C4-2B (cell line): ENCODE measurements around the gene RPS6KL1.

Source experiments
- H3K27ac ChIP-seq: fragments of 450-650 bp; 2 replicates; pipeline ENCODE4 v1.5.1; 2017
- ZFX ChIP-seq: fragments of 450-650 bp; IDR thresholded peaks from 2 replicates; pipeline ENCODE4 v1.6.1; 2017
- TF ChIP-seq, protein P1 (sequence below): fragments of 450-650 bp; conservative IDR thresholded peaks from 2 replicates; pipeline ENCODE4 v1.5.1; 2017; ENCODE audit warnings: mild to moderate bottlenecking

The RPS6KL1 gene

DNA sequence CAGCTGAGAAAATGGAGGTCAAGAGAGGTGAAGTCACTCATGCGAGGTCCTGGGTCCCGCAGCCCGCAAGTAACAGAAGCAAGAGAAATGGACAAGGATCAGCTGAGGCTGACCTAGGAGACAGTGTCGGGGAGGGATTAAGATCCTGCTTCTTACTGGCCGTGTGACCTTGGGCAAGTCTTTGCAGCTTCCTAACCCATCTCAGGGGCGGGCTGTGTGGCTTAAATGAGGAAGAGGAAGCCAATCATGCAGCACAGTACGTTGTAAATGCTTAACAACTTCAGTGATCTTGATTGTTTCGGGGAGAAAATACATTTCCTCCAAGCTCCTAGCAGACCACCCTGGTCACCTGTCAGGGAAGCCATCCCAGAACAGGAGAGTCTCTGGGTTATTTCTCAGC is 39.4 kb upstream of the RPS6KL1 start:
- TF ChIP-seq, protein P1, sequence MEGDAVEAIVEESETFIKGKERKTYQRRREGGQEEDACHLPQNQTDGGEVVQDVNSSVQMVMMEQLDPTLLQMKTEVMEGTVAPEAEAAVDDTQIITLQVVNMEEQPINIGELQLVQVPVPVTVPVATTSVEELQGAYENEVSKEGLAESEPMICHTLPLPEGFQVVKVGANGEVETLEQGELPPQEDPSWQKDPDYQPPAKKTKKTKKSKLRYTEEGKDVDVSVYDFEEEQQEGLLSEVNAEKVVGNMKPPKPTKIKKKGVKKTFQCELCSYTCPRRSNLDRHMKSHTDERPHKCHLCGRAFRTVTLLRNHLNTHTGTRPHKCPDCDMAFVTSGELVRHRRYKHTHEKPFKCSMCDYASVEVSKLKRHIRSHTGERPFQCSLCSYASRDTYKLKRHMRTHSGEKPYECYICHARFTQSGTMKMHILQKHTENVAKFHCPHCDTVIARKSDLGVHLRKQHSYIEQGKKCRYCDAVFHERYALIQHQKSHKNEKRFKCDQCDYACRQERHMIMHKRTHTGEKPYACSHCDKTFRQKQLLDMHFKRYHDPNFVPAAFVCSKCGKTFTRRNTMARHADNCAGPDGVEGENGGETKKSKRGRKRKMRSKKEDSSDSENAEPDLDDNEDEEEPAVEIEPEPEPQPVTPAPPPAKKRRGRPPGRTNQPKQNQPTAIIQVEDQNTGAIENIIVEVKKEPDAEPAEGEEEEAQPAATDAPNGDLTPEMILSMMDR, result no peak
- TF ChIP-seq ZFX, result no peak

DNA sequence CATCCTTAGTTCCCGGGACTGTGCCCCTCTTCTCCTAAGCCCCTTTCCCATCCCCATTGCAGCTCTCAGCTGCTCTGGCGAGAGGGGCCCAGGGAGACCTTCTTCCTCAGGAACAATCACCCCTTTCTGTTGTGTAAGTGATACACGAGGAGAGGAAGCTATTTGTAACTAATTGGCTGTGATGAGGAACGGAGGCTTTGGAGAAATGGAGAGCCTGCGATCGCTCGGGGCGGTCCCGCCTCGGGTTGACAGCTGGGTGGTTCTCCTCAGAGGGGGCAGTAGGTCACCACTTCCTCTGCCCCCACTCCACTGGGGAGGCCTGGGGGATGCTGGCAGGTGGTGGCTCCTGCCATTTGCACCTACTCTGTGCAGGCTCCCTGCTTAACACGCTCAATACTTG is 39.0 kb upstream of the RPS6KL1 start:
- no peak overlapping the region for H3K27ac ChIP-seq
- TF ChIP-seq, protein P1, result no peak
- TF ChIP-seq ZFX, result no peak

More for the DNA sequence above, 39.4 kb upstream of the RPS6KL1 start:
- no peak overlapping the region for H3K27ac ChIP-seq

DNA sequence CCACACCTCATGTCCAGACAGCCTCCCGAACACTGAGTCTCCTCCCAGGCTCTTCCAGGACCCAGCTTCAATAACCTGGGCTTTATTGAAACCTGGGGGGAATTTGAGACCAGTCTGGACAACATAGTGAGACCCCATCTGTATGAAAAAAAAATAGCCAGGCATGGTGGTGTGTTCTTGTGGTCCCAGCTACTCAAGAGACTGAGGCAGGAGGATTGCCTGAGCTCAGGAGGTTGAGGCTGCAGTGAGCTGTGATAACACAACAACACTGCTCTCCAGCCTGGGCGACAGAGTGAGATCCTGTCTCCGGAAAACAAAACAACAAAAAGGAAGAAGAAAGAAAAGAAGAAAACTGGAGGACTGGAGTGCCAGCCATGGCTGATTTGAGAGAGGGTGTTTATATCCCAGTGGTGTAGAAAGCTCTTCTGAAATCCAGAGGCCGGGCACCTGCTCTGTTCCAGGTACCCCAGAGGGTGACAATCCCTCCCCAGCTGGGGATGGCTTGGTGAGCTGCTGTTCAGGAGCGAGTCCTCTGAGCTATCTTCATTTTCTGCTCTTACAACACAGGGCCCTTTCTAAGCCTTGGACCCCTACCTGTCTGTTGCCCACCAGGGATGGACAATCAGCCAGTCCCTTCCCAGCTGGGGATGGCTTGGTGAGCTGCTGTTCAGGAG is 38.3 kb upstream of the RPS6KL1 start:
- no peak overlapping the region for H3K27ac ChIP-seq
- TF ChIP-seq, protein P1, result no peak
- TF ChIP-seq ZFX, result no peak

DNA sequence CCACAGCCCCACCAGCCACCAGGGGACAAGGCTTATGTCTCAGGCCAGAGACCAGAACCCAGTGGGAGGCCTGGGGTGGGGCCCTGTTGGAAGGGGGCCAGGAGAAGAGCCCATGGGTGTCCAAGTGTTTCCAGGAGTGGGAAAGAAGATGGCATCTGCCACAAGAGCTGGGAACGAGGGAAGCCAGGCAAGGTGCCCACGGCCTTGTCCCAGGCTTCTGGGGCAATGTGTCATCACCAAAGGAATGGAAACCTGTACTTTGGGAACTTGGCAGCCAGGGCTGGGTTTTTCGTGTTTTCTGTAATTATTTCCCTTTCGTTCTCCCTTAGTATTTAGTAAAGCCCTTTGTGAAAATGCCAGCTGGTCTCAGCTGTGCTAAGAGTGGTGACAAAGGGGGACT is 37.7 kb upstream of the RPS6KL1 start:
- H3K27ac ChIP-seq, result no peak overlapping the region

DNA sequence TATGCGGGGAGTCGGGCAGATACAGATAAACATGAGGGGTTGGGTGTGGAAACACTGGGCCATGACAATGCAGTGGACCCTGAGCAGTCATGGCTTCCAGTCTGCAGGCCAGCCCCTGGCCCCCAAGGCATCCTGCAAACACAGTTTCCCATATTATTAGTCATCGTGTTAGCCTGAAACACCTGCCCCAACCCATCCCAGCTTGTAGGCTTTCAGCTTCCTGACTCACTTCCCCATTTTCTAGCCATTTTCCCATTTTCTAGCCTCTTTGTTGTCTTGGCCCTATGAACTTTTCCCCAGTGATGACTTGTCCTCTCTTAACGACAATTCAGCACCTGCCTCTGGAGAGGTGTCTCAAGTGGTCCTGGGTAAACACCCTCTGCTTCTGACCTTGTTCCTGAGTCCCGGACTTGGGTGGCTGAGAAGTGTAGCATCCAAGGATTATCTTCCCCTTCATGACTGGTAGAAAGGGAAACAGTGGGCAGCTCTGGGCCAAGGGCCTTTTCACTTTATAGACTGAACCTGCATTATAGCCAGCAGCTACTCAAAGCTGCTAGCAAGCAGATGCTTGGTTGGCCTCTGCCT is 36.6 kb upstream of the RPS6KL1 start:
- H3K27ac ChIP-seq, result no peak overlapping the region
- TF ChIP-seq, protein P1, result no peak
- TF ChIP-seq ZFX, result no peak

More for the DNA sequence above, 37.7 kb upstream of the RPS6KL1 start:
- TF ChIP-seq, protein P1, result no peak
- no peak for TF ChIP-seq ZFX

DNA sequence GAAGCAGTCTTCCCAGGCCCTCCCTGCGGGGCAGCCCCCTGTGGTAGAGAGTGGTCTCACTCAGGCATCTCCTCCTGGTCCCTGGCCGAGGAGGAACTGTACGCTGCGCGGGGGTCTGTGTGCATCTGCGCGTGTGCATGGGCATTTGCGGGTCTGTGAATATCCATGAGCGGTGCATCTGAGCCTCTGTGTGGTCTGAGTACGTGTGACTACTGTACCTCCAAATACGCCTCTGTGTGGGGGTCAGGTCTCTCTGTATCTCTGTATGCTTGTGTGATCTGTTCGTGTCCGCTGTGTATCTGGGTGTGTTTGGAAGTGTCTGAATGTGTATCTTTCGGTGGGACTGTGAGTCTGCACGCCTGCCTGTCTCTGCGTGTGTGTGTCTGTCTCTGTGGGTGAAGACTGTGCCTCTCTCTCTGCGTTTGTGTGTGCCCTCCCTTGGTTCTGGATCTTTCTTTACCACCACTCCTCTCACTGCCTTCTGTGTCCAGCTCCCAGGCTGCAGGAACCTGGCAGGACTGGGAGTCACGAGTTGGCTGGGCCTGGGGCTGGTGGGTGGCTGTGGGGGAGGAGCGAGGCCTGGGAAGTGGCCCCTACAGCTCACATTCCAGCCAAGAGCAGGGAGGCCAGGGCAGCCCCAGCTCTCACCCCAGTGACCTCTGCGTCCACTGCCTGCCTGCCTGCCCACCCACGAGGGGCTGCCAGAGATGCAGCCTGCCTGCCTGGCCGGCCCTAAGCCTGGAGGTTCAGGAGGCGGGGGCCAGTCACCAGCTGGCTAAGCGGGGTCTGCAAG is 33.4 kb upstream of the RPS6KL1 start:
- no peak overlapping the region for H3K27ac ChIP-seq
- TF ChIP-seq ZFX, result no peak
- TF ChIP-seq, protein P1, result no peak

DNA sequence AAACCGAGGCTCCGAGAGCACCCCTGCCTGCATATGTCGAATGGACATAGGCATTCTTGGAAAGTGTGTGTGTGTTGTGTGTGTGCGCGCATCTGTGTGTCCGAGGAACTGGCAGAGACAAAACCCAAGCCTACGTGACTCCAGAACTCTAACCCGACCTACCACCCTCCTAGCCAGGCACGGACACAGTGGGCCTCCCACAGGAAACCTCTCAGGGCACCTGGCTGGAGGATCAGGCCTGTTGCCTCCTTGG is 32.9 kb upstream of the RPS6KL1 start:
- TF ChIP-seq, protein P1, result no peak
- TF ChIP-seq ZFX, result no peak
- no peak overlapping the region for H3K27ac ChIP-seq
